Measurements from ENCODE around the gene PPP6R3.

The PPP6R3 gene

GRCh38 chr11:68423481-68423880 is 37.1 kb upstream of the PPP6R3 start:
- Histone ChIP-seq H3K36me3 (ENCODE audit: control insufficient read depth, insufficient read depth, low read length) (no peaks in the 10 kb centered on the region), H3K4me3 (ENCODE audit: insufficient read depth, low read depth, low read length, poor library complexity, severe bottlenecking) (no peak overlapping the region), H3K4me1 (ENCODE audit: control insufficient read depth, insufficient read depth, low read length, poor library complexity, severe bottlenecking) (no peaks in the 10 kb centered on the region), H3K27ac (ENCODE audit: insufficient read depth, low read length, poor library complexity, severe bottlenecking) (no peak overlapping the region), H3K27me3 (replicated peaks; ENCODE audit: control insufficient read depth, insufficient read depth, low read length, poor library complexity, severe bottlenecking) (no peaks in the 10 kb centered on the region), H3K9me3 (ENCODE audit: control insufficient read depth, low read length) (no peaks in the 10 kb centered on the region)
- no peak for DNase-seq

- no peak for DNase-seq
- Histone ChIP-seq H3K4me3 (ENCODE audit: insufficient read depth, low read depth, low read length, poor library complexity, severe bottlenecking) (no peak overlapping the region), H3K4me1 (ENCODE audit: control insufficient read depth, insufficient read depth, low read length, poor library complexity, severe bottlenecking) (no peaks in the 10 kb centered on the region), H3K36me3 (ENCODE audit: control insufficient read depth, insufficient read depth, low read length) (no peaks in the 10 kb centered on the region), H3K9me3 (ENCODE audit: control insufficient read depth, low read length) (no peaks in the 10 kb centered on the region), H3K27me3 (replicated peaks; ENCODE audit: control insufficient read depth, insufficient read depth, low read length, poor library complexity, severe bottlenecking) (no peaks in the 10 kb centered on the region), H3K27ac (ENCODE audit: insufficient read depth, low read length, poor library complexity, severe bottlenecking) (no peak overlapping the region)
Observed at GRCh38 chr11:68424101-68424632, 36.4 kb upstream of the PPP6R3 start.

- no peak overlapping the region for H3K4me3 ChIP-seq (ENCODE audit: insufficient read depth, low read depth, low read length, poor library complexity, severe bottlenecking)
- no peaks in the 10 kb centered on the region for H3K4me1 ChIP-seq (ENCODE audit: control insufficient read depth, insufficient read depth, low read length, poor library complexity, severe bottlenecking)
- no peak overlapping the region for H3K27ac ChIP-seq (ENCODE audit: insufficient read depth, low read length, poor library complexity, severe bottlenecking)
- no peak for DNase-seq
- no peaks in the 10 kb centered on the region for H3K27me3 ChIP-seq (replicated peaks; ENCODE audit: control insufficient read depth, insufficient read depth, low read length, poor library complexity, severe bottlenecking)
- H3K36me3 ChIP-seq (ENCODE audit: control insufficient read depth, insufficient read depth, low read length) = no peaks in the 10 kb centered on the region
- no peaks in the 10 kb centered on the region for H3K9me3 ChIP-seq (ENCODE audit: control insufficient read depth, low read length)
Observed at GRCh38 chr11:68424981-68425865, 35.3 kb upstream of the PPP6R3 start.

GRCh38 chr11:68425866-68426380 is 34.6 kb upstream of the PPP6R3 start:
- Histone ChIP-seq H3K27ac (ENCODE audit: insufficient read depth, low read length, poor library complexity, severe bottlenecking) (no peak overlapping the region), H3K27me3 (replicated peaks; ENCODE audit: control insufficient read depth, insufficient read depth, low read length, poor library complexity, severe bottlenecking) (no peaks in the 10 kb centered on the region), H3K36me3 (ENCODE audit: control insufficient read depth, insufficient read depth, low read length) (no peaks in the 10 kb centered on the region), H3K4me1 (ENCODE audit: control insufficient read depth, insufficient read depth, low read length, poor library complexity, severe bottlenecking) (no peaks in the 10 kb centered on the region), H3K4me3 (ENCODE audit: insufficient read depth, low read depth, low read length, poor library complexity, severe bottlenecking) (no peak overlapping the region), H3K9me3 (ENCODE audit: control insufficient read depth, low read length) (no peaks in the 10 kb centered on the region)
- no peak for DNase-seq

GRCh38 chr11:68429661-68430060 is 30.9 kb upstream of the PPP6R3 start:
- Histone ChIP-seq H3K27ac (ENCODE audit: insufficient read depth, low read length, poor library complexity, severe bottlenecking) (no peak overlapping the region), H3K4me1 (ENCODE audit: control insufficient read depth, insufficient read depth, low read length, poor library complexity, severe bottlenecking) (no peaks in the 10 kb centered on the region), H3K4me3 (ENCODE audit: insufficient read depth, low read depth, low read length, poor library complexity, severe bottlenecking) (no peak overlapping the region), H3K27me3 (replicated peaks; ENCODE audit: control insufficient read depth, insufficient read depth, low read length, poor library complexity, severe bottlenecking) (no peaks in the 10 kb centered on the region), H3K36me3 (ENCODE audit: control insufficient read depth, insufficient read depth, low read length) (no peaks in the 10 kb centered on the region), H3K9me3 (ENCODE audit: control insufficient read depth, low read length) (no peaks in the 10 kb centered on the region)
- no peak for DNase-seq

- Histone ChIP-seq H3K27me3 (replicated peaks; ENCODE audit: control insufficient read depth, insufficient read depth, low read length, poor library complexity, severe bottlenecking) (no peaks in the 10 kb centered on the region), H3K4me1 (ENCODE audit: control insufficient read depth, insufficient read depth, low read length, poor library complexity, severe bottlenecking) (no peaks in the 10 kb centered on the region), H3K36me3 (ENCODE audit: control insufficient read depth, insufficient read depth, low read length) (no peaks in the 10 kb centered on the region), H3K9me3 (ENCODE audit: control insufficient read depth, low read length) (no peaks in the 10 kb centered on the region), H3K4me3 (ENCODE audit: insufficient read depth, low read depth, low read length, poor library complexity, severe bottlenecking) (no peak overlapping the region), H3K27ac (ENCODE audit: insufficient read depth, low read length, poor library complexity, severe bottlenecking) (no peak overlapping the region)
- no peak for DNase-seq
Observed at GRCh38 chr11:68430384-68430783, 30.2 kb upstream of the PPP6R3 start.

GRCh38 chr11:68430801-68431200 is 29.8 kb upstream of the PPP6R3 start:
- no peak overlapping the region for H3K4me3 ChIP-seq (ENCODE audit: insufficient read depth, low read depth, low read length, poor library complexity, severe bottlenecking)
- H3K27me3 ChIP-seq (replicated peaks; ENCODE audit: control insufficient read depth, insufficient read depth, low read length, poor library complexity, severe bottlenecking) = no peaks in the 10 kb centered on the region
- H3K36me3 ChIP-seq (ENCODE audit: control insufficient read depth, insufficient read depth, low read length) = no peaks in the 10 kb centered on the region
- DNase-seq = no peak
- H3K9me3 ChIP-seq (ENCODE audit: control insufficient read depth, low read length) = no peaks in the 10 kb centered on the region
- H3K4me1 ChIP-seq (ENCODE audit: control insufficient read depth, insufficient read depth, low read length, poor library complexity, severe bottlenecking) = no peaks in the 10 kb centered on the region
- H3K27ac ChIP-seq (ENCODE audit: insufficient read depth, low read length, poor library complexity, severe bottlenecking) = no peak overlapping the region

- Histone ChIP-seq H3K27me3 (replicated peaks; ENCODE audit: control insufficient read depth, insufficient read depth, low read length, poor library complexity, severe bottlenecking) (no peaks in the 10 kb centered on the region), H3K4me3 (ENCODE audit: insufficient read depth, low read depth, low read length, poor library complexity, severe bottlenecking) (no peak overlapping the region), H3K27ac (ENCODE audit: insufficient read depth, low read length, poor library complexity, severe bottlenecking) (no peak overlapping the region), H3K4me1 (ENCODE audit: control insufficient read depth, insufficient read depth, low read length, poor library complexity, severe bottlenecking) (no peaks in the 10 kb centered on the region), H3K9me3 (ENCODE audit: control insufficient read depth, low read length) (no peaks in the 10 kb centered on the region), H3K36me3 (ENCODE audit: control insufficient read depth, insufficient read depth, low read length) (no peaks in the 10 kb centered on the region)
- DNase-seq = no peak
Observed at GRCh38 chr11:68431984-68432645, 28.4 kb upstream of the PPP6R3 start.

GRCh38 chr11:68432874-68433273 is 27.7 kb upstream of the PPP6R3 start:
- Histone ChIP-seq H3K4me3 (ENCODE audit: insufficient read depth, low read depth, low read length, poor library complexity, severe bottlenecking) (no peak overlapping the region), H3K27me3 (replicated peaks; ENCODE audit: control insufficient read depth, insufficient read depth, low read length, poor library complexity, severe bottlenecking) (no peaks in the 10 kb centered on the region), H3K36me3 (ENCODE audit: control insufficient read depth, insufficient read depth, low read length) (no peaks in the 10 kb centered on the region), H3K9me3 (ENCODE audit: control insufficient read depth, low read length) (no peaks in the 10 kb centered on the region), H3K27ac (ENCODE audit: insufficient read depth, low read length, poor library complexity, severe bottlenecking) (no peak overlapping the region), H3K4me1 (ENCODE audit: control insufficient read depth, insufficient read depth, low read length, poor library complexity, severe bottlenecking) (no peaks in the 10 kb centered on the region)
- DNase-seq = no peak

- Histone ChIP-seq H3K4me3 (ENCODE audit: insufficient read depth, low read depth, low read length, poor library complexity, severe bottlenecking) (no peak overlapping the region), H3K9me3 (ENCODE audit: control insufficient read depth, low read length) (no peaks in the 10 kb centered on the region), H3K27me3 (replicated peaks; ENCODE audit: control insufficient read depth, insufficient read depth, low read length, poor library complexity, severe bottlenecking) (no peaks in the 10 kb centered on the region), H3K4me1 (ENCODE audit: control insufficient read depth, insufficient read depth, low read length, poor library complexity, severe bottlenecking) (no peaks in the 10 kb centered on the region), H3K36me3 (ENCODE audit: control insufficient read depth, insufficient read depth, low read length) (no peaks in the 10 kb centered on the region), H3K27ac (ENCODE audit: insufficient read depth, low read length, poor library complexity, severe bottlenecking) (no peak overlapping the region)
- no peak for DNase-seq
Observed at GRCh38 chr11:68433541-68433940, 27.0 kb upstream of the PPP6R3 start.
